Activated T-helper 9 cell treated with anti-CD3 and anti-CD28 coated beads, Interleukin-2, amount 50 U/mL, for 16 hours (primary cell): ENCODE results near the gene AKIRIN2.

ENCODE experiments used
- DNase-seq: peaks from one replicate; pipeline ENCODE4 v3.0.0-alpha.2; 2020; ENCODE audit warnings: low read depth

Gene AKIRIN2

DNA sequence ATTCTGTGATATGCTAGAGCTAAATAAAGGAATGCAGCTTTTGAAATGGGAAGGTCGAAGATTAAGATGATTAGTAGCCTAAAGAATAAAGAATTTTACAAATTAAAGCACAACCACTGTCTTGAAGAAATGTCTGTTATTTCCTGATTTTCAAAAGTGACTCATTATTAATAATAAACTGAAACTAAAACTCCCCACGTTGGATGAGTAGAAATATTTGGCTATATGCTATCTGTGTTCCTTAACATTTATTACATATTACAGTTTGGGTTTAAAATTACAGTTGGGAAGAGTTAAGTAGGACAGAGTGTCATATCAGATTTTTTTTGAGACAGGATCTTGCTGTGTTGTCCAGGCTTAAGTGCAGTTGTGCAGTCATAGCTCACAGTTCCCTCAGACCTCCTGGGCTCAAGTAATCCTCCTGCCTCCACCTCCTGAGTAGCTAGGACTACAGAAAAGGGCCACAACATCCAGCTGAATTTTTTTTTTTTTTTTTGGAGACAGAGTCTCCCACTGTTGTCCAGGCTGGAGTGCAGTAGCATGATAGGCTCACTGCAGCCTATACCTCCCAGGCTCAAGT, 47.1 kb downstream of the AKIRIN2 start:
- no peak for DNase-seq

GRCh38 chr6:87654122-87654521, 47.9 kb downstream of the AKIRIN2 start:
- no peak for DNase-seq

DNA sequence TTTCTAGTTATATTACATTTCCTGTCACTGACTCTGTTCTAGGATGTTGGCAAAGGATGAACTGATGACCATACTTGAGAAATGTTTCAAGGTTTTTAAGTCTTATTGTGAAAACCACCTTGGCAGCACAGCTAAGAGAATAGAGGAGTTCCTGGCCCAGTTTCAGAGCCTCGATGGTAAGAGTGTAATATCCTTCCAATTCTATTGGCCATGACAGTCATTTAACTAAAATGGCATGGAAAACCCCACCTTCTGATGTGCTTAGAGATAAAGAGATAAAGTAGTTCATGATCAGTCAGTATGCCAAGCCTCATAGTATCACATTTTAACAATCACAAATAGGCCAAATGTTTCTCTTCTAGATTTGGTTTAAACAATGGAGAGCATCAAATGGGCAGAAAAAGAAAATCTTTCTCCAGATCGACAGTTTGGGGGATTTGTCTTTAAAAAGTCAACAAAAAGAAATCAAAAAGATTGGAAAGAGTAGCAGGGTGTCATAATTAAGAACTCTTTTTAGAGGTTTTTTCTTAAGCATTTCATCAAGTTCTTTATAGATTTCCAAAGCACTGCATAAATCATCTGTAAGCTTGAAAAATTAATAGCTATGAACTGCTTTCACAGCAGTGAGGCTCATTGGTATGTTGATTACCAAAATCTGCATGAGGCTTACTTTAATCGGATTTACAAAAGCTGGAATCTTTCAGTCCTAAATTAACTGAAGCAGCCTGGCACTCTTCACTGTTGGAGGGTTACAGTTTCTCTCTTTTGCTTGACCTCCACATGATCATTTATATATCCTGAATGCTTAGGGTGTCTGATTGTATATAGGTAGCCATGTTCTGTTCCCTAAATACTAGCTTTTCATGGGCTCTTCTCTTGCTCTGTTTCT, 48.7 kb downstream of the AKIRIN2 start:
- no peak for DNase-seq

DNA sequence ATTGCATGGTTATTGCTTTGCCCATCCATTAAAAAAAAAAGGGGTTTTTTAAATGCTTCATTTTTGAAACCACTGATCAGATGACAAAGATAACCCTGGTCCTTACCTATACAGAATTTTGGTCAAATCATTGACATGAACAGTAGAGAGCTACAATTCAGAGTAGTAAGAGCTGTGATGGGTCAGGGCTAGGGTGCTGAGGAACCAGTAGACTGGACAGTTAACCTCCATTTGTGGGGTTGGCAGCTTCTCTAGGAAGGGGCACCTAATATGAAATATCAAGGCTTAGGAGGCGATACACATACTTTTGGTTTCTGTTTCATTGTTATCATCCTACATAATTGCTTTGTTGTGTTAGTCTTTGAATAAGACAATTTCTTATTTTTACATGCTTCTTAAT, 57.0 kb downstream of the AKIRIN2 start:
- DNase-seq = no peak

DNA sequence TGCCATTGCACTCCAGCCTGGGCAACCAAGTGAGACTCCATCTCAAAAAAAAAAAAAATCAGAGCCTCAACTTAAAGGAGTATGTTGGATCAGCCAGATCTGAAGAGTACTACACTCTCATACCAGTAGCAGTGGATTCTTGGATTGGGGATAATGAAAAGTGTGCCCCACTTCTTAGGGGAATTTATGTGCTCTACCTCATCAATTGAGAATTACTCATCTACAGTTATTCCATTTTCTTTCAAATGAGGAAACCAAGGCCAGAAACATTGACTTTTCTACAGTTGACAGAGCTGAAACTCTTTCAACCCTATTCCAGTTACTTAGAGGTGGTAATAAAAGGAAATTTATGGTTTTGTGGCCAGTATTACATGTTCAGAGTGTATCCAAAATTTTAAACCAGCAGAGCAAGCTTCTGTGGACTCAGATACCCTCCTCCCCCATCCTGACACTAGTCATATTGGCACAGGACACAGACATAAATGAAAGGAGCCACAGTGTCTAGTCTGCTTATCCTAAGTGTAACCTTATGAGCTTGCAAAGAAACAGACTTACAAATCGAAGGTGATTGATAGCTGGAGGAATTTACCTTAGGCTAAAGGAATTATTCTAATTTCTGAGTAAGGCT, 60.9 kb downstream of the AKIRIN2 start:
- DNase-seq = no peak

GRCh38 chr6:87639373-87639772, 62.7 kb downstream of the AKIRIN2 start:
- DNase-seq = no peak

DNA sequence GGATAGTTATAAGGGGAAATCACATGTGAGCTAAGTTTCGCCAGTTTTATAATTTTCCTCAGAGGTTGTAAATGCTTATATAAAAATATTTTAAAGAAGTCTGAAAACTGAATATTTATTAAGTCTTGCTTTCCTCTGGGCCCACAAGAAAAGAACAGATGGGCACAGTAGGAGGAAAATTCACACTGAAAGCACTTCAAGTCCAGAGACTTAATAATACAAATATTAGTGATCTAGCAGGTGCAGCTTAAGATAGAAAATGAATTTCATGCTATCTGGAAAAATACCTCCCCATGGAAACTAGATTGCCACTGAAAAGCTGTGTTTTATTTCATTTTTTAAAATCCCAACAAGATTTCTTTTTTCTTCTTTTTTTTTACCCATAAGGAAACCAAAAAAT, 64.9 kb downstream of the AKIRIN2 start:
- no peak for DNase-seq

- DNase-seq = no peak
These were observed 65.7 kb downstream of the AKIRIN2 start for GRCh38 chr6:87636315-87636714.

- DNase-seq = no peak
These were observed 68.2 kb downstream of the AKIRIN2 start for GRCh38 chr6:87633851-87634250.

DNA sequence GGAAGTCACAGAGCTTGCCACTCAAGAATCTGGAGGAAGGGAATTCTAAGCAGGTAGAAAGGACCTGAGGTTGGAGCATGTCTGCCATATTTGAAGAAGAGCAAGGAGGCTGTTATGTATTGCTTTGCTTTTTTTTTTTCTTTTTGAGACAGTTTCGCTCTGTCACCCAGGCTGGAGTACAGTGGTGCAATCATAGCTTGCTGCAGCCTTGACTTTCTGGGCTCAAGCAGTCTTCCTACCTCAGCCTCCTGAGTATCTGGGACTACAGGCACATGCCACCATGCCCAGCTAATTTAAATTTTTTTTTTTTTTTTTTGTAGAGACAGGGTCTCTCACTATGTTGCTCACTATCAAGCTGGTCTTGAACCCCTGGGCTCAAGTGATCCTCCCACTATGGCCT, 71.3 kb downstream of the AKIRIN2 start:
- no peak for DNase-seq

DNA sequence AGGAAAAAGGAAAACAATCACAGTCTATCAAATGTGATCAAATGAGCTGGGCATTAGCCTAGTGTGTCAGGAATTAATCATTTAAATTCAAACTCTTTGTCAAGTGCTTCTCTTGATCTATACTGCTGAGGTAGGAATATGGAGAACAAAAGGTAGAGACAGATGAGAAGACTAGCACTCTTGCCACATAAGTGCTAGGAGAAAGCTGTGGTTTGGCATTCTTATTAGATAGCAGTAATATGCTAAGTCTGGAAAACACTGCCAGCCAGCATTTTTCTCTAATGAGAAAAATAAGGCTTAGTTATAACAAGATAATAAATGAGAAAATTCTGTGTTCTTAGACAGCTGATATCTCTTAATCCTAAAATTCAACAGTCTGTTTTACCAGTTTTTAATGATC, 73.2 kb downstream of the AKIRIN2 start:
- no peak for DNase-seq

GRCh38 chr6:87628424-87628823, 73.6 kb downstream of the AKIRIN2 start:
- no peak for DNase-seq
